Ishikawa (cell line): Measurements from ENCODE around the gene BEX3.
A peak's percentile ranks its signal among the peaks of the same experiment; 100 is the strongest.

Experiments used
- CEBPB ChIP-seq: IDR thresholded peaks from 2 replicates; pipeline ENCODE4 v1.6.1; 2012
- CREB1 ChIP-seq: IDR thresholded peaks from 2 replicates; pipeline ENCODE4 v1.6.1; 2012; ENCODE audit warnings: low read depth
- EGR1 ChIP-seq: IDR thresholded peaks from 2 replicates; pipeline ENCODE4 v1.6.1; 2012
- EP300 ChIP-seq: IDR thresholded peaks from 2 replicates; pipeline ENCODE4 v1.6.1; 2012; ENCODE audit warnings: borderline replicate concordance
- FOXM1 ChIP-seq: IDR thresholded peaks from 2 replicates; pipeline ENCODE4 v1.6.1; 2012; ENCODE audit warnings: low read depth, borderline replicate concordance
- MAX ChIP-seq: IDR thresholded peaks from 2 replicates; pipeline ENCODE4 v1.6.1; 2012
- NFIC ChIP-seq: IDR thresholded peaks from 2 replicates; pipeline ENCODE4 v1.6.1; 2012
- RAD21 ChIP-seq: IDR thresholded peaks from 2 replicates; pipeline ENCODE4 v1.6.1; 2012; ENCODE audit warnings: low read depth
- REST ChIP-seq: IDR thresholded peaks from 2 replicates; pipeline ENCODE4 v1.6.1; 2012; ENCODE audit warnings: low read depth, mild to moderate bottlenecking
- TAF1 ChIP-seq: IDR thresholded peaks from 2 replicates; pipeline ENCODE4 v1.6.1; 2012; ENCODE audit warnings: low read depth, mild to moderate bottlenecking
- TCF12 ChIP-seq: IDR thresholded peaks from 2 replicates; pipeline ENCODE4 v1.6.1; 2012; ENCODE audit warnings: low read depth
- TEAD4 ChIP-seq: IDR thresholded peaks from 2 replicates; pipeline ENCODE4 v1.6.1; 2012
- USF1 ChIP-seq: IDR thresholded peaks from 2 replicates; pipeline ENCODE4 v1.6.1; 2012
- YY1 ChIP-seq: IDR thresholded peaks from 2 replicates; pipeline ENCODE4 v1.6.1; 2012; ENCODE audit warnings: low read depth
- ZBTB7A ChIP-seq: IDR thresholded peaks from 2 replicates; pipeline ENCODE4 v1.6.1; 2012; ENCODE audit warnings: low read depth

Gene BEX3

GRCh38 chrX:103376118-103376978, at the start of gene BEX3:
Gene BEX3 (plus strand): TSS chrX:103376538. CDS start chrX:103377522, 984 bp downstream.
- TF ChIP-seq REST: no peak
- peak; percentile 44 for TF ChIP-seq MAX
- TF ChIP-seq USF1: peak; percentile 95
- peak; percentile 33; the same call in 1 of the 2 replicates for TF ChIP-seq TAF1
- no peak for TF ChIP-seq TEAD4
- 0 out of 2 replicates have a peak, but pooled peaks have one; percentile 8 for TF ChIP-seq NFIC

- TF ChIP-seq CREB1 (no peak), REST (no peak), ZBTB7A (no peak), TAF1 (no peak), CEBPB (no peak), TCF12 (no peak), MAX (no peak), RAD21 (no peak), NFIC (no peak), YY1 (no peak), FOXM1 (no peak), EGR1 (no peak), USF1 (no peak), EP300 (no peak), TEAD4 (no peak)
Observed at GRCh38 chrX:103329991-103330390, 46.3 kb upstream of the BEX3 start, which contains the start of gene TCEAL7. Gene TCEAL7 (plus strand): TSS chrX:103330239. CDS start chrX:103331404, 1,165 bp downstream.

GRCh38 chrX:103330681-103331288, 45.6 kb upstream of the BEX3 start:
- no peak for TF ChIP-seq NFIC
- TF ChIP-seq YY1: no peak
- TF ChIP-seq CREB1: no peak
- TF ChIP-seq RAD21: no peak
- no peak for TF ChIP-seq EGR1
- no peak for TF ChIP-seq EP300
- no peak for TF ChIP-seq TEAD4
- no peak for TF ChIP-seq USF1
- TF ChIP-seq TAF1: no peak
- no peak for TF ChIP-seq ZBTB7A
- TF ChIP-seq FOXM1: no peak
- no peak for TF ChIP-seq MAX
- no peak for TF ChIP-seq TCF12
- no peak for TF ChIP-seq REST
- no peak for TF ChIP-seq CEBPB
